H1 (cell line): ENCODE results near the gene OVCH1. TPM values are rescaled to one million over a fixed set of nuclear protein-coding genes. Genes with fewer than 3 reads are reported as not detected.

Source experiments
- CTCF ChIA-PET: fragments of 300-600 bp; sonication (Branson Sonifier 250); formaldehyde crosslinking; loops from one replicate; lab custom pipeline; 2021; ENCODE audit not compliant: partially characterized antibody; lab: Charles Lee
- POLR2A ChIA-PET: fragments of 300-600 bp; sonication (Branson Sonifier 250); formaldehyde crosslinking; loops from one replicate; lab custom pipeline; 2021; ENCODE audit warnings: inconsistent platforms; ENCODE audit not compliant: partially characterized antibody; lab: Charles Lee
- DNase-seq, 2 experiments: peaks; one replicate each; pipeline versions ENCODE4 v3.0.0 to v3.0.0-alpha.2; 2010 to 2022; ENCODE audit warnings: low spot score in 2 of 2, low read depth in 1 of 2, mixed read lengths in 1 of 2
- FAIRE-seq: peaks from 2 replicates; lab custom pipeline; 2011; peaks lifted over from hg19 to GRCh38; lab: Jason Lieb, UNC
- H2AFZ ChIP-seq: 2 replicates; pipeline ENCODE4 v1.8.1; 2012; ENCODE audit warnings: low read length, inconsistent platforms
- H2AK5ac ChIP-seq: 2 replicates; pipeline ENCODE4 v1.6.1; 2013; ENCODE audit warnings: low read depth, low read length
- H2BK120ac ChIP-seq: replicated peaks from 2 replicates; pipeline ENCODE3; 2013; ENCODE audit warnings: low read depth, low read length, inconsistent platforms
- H2BK12ac ChIP-seq: 2 replicates; pipeline ENCODE4 v1.6.1; 2013; ENCODE audit warnings: low read depth, low read length
- H2BK15ac ChIP-seq: 2 replicates; pipeline ENCODE4 v1.6.1; 2013; ENCODE audit warnings: low read length
- H2BK20ac ChIP-seq: 2 replicates; pipeline ENCODE4 v1.6.1; 2013; ENCODE audit warnings: low read length
- H2BK5ac ChIP-seq: 2 replicates; pipeline ENCODE4 v1.6.1; 2013; ENCODE audit warnings: low read depth, low read length
- H3K14ac ChIP-seq: 2 replicates; pipeline ENCODE4 v1.6.1; 2013; ENCODE audit warnings: inconsistent platforms; ENCODE audit not compliant: insufficient read length
- H3K18ac ChIP-seq: 2 replicates; pipeline ENCODE4 v1.6.1; 2013; ENCODE audit warnings: low read length; ENCODE audit errors: extremely low read depth
- H3K23ac ChIP-seq: 2 replicates; pipeline ENCODE4 v1.6.1; 2013; ENCODE audit warnings: inconsistent platforms; ENCODE audit not compliant: insufficient read length
- H3K23me2 ChIP-seq: 2 replicates; pipeline ENCODE4 v1.6.1; 2013; ENCODE audit warnings: low read depth, low read length
- H3K27ac ChIP-seq: 2 replicates; pipeline ENCODE4 v1.6.1; 2011; ENCODE audit warnings: low read depth, low read length, inconsistent platforms
- H3K27me3 ChIP-seq, 4 experiments: replicated peaks in 1 of 4; 1 replicate in 1 of 4; 2 replicates in 3 of 4; pipeline versions ENCODE4 v1.6.1 to v1.8.1; 2011 to 2013; ENCODE audit warnings: low read length in 3 of 4, mild to moderate bottlenecking in 3 of 4, inconsistent platforms in 2 of 4, mixed read lengths in 2 of 4, moderate library complexity in 1 of 4; ENCODE audit not compliant: control insufficient read depth in 3 of 4, insufficient read depth in 3 of 4; ENCODE audit errors: extremely low read depth in 1 of 4
- H3K36me3 ChIP-seq, 4 experiments: 2 replicates each; pipeline versions ENCODE4 v1.6.1 to v1.8.1; 2011 to 2013; ENCODE audit warnings: mild to moderate bottlenecking in 4 of 4, low read length in 3 of 4, moderate library complexity in 2 of 4, control low read depth in 1 of 4, inconsistent platforms in 1 of 4; ENCODE audit not compliant: insufficient read depth in 4 of 4, control insufficient read depth in 2 of 4
- H3K4ac ChIP-seq: replicated peaks from 2 replicates; pipeline ENCODE3; 2013; ENCODE audit warnings: low read length, low read depth, mixed read lengths, inconsistent platforms; ENCODE audit not compliant: insufficient read length
- H3K4me1 ChIP-seq, 4 experiments: replicated peaks in 1 of 4; 1 replicate in 1 of 4; 2 replicates in 3 of 4; pipeline versions ENCODE4 v1.6.1 to v1.8.1; 2011 to 2013; ENCODE audit warnings: low read length in 3 of 4, inconsistent platforms in 2 of 4, mixed read lengths in 1 of 4; ENCODE audit not compliant: insufficient read depth in 4 of 4, control insufficient read depth in 3 of 4
- H3K4me2 ChIP-seq, 2 experiments: 2 replicates each; pipeline versions ENCODE4 v1.6.1 to v1.8.1; 2011 to 2013; ENCODE audit warnings: low read depth in 2 of 2, low read length in 2 of 2, control low read depth in 1 of 2, inconsistent platforms in 1 of 2, mild to moderate bottlenecking in 1 of 2; ENCODE audit not compliant: insufficient read depth in 1 of 2
- H3K4me3 ChIP-seq, 4 experiments: fragments of 200-600, 300-600 bp in 1 of 4; sonication (generic), shearing (Covaris generic), sonication (Bioruptor Twin) in 1 of 4; 2 replicates each; pipeline versions ENCODE4 v1.5.1 to v1.8.1; 2011 to 2016; ENCODE audit warnings: low read length in 4 of 4, low read depth in 3 of 4, control low read depth in 2 of 4, inconsistent platforms in 2 of 4, mild to moderate bottlenecking in 2 of 4, mixed read lengths in 1 of 4, moderate library complexity in 1 of 4; ENCODE audit not compliant: insufficient read depth in 2 of 4; ENCODE audit errors: extremely low read depth in 1 of 4
- H3K56ac ChIP-seq: replicated peaks from 2 replicates; pipeline ENCODE3; 2013; ENCODE audit warnings: low read depth, mild to moderate bottlenecking, mixed read lengths, low read length, inconsistent platforms; ENCODE audit not compliant: insufficient read length
- H3K79me1 ChIP-seq: 2 replicates; pipeline ENCODE4 v1.6.1; 2013; ENCODE audit warnings: low read depth, low read length, control low read depth
- H3K79me2 ChIP-seq, 2 experiments: 2 replicates each; pipeline versions ENCODE4 v1.6.1 to v1.8.1; 2012 to 2013; ENCODE audit warnings: low read length in 2 of 2, mild to moderate bottlenecking in 2 of 2, inconsistent platforms in 1 of 2; ENCODE audit not compliant: insufficient read depth in 2 of 2, control insufficient read depth in 1 of 2
- H3K9ac ChIP-seq, 4 experiments: replicated peaks in 1 of 4; 1 replicate in 1 of 4; 2 replicates in 3 of 4; pipeline versions ENCODE4 v1.6.1 to v1.8.1; 2011 to 2013; ENCODE audit warnings: low read depth in 3 of 4, low read length in 3 of 4, control low read depth in 2 of 4, mild to moderate bottlenecking in 2 of 4, moderate library complexity in 2 of 4, inconsistent platforms in 1 of 4; ENCODE audit errors: extremely low read depth in 1 of 4
- H3K9me3 ChIP-seq, 2 experiments: 2 replicates each; pipeline versions ENCODE4 v1.6.1 to v1.8.1; 2012 to 2013; ENCODE audit warnings: mild to moderate bottlenecking in 2 of 2, moderate library complexity in 2 of 2, control low read depth in 1 of 2, inconsistent platforms in 1 of 2, low read depth in 1 of 2, low read length in 1 of 2, mixed read lengths in 1 of 2; ENCODE audit not compliant: insufficient read depth in 2 of 2
- H4K20me1 ChIP-seq, 2 experiments: replicated peaks in 1 of 2; 2 replicates each; pipeline versions ENCODE3 to v1.8.1; 2011 to 2013; ENCODE audit warnings: inconsistent platforms in 2 of 2, low read length in 2 of 2, mild to moderate bottlenecking in 1 of 2; ENCODE audit not compliant: insufficient read depth in 2 of 2, control insufficient read depth in 1 of 2
- H4K5ac ChIP-seq: 2 replicates; pipeline ENCODE4 v1.6.1; 2013; ENCODE audit warnings: low read length, low read depth, mixed read lengths, inconsistent platforms; ENCODE audit not compliant: insufficient read length
- H4K8ac ChIP-seq: 2 replicates; pipeline ENCODE4 v1.8.0; 2013; ENCODE audit warnings: mild to moderate bottlenecking, moderate library complexity, low read length, inconsistent platforms; ENCODE audit not compliant: insufficient read depth; ENCODE audit errors: extremely low read depth
- H4K91ac ChIP-seq: replicated peaks from 2 replicates; pipeline ENCODE3; 2013; ENCODE audit warnings: low read length, mixed read lengths, inconsistent platforms; ENCODE audit not compliant: insufficient read length
- EGR1 ChIP-seq: IDR thresholded peaks from 2 replicates; pipeline ENCODE4 v1.6.1; 2011; ENCODE audit warnings: low read depth, low read length, borderline replicate concordance
- TCF12 ChIP-seq: IDR thresholded peaks from 2 replicates; pipeline ENCODE4 v1.6.1; 2011; ENCODE audit warnings: low read depth, mild to moderate bottlenecking, low read length
- WGBS, 2 experiments: shearing (Covaris generic) in 1 of 2; methylation state at CpG; one replicate each; pipeline versions ENCODE4 v1.1.6 to v1.1.7; 2013 to 2015; ENCODE audit warnings: low lambda C conversion rate in 2 of 2, mixed read lengths in 2 of 2, inconsistent platforms in 1 of 2, low coverage in 1 of 2, missing lambda C conversion rate in 1 of 2; ENCODE audit not compliant: insufficient replicate concordance in 2 of 2, insufficient coverage in 1 of 2, insufficient read length in 1 of 2; ENCODE audit errors: extremely low coverage in 1 of 2, missing lambda C conversion rate in 1 of 2; 5-methylcytosine and 5-hydroxymethylcytosine counted together
- polyA plus RNA-seq, 7 experiments: library from polyadenylated mRNA; depleted of rRNA in 3 of 7; stranded (reverse) in 5 of 7; unstranded in 2 of 7; fragments of >200 nt in 5 of 7; fragments of 200-250 nt in 2 of 7; gene quantifications; 1 replicate in 5 of 7; 2 replicates in 1 of 7; 4 replicates in 1 of 7; pipeline versions ENCODE4 v1.2.1 to v1.2.3, GENCODE V29; 2011 to 2013; ENCODE audit warnings: missing spikeins in 2 of 7, mixed read lengths in 2 of 7
- total RNA-seq: library from RNA; stranded (reverse); fragmentation: NEBNext Ultra II Directional; extraction: Animal tissue kit (Norgen Biotek cat#: 25700); gene quantifications from 2 replicates; pipeline ENCODE4 v1.2.1, GENCODE V29; 2021

OVCH1 gene
- total and polyA plus RNA-seq, 2 of the 8 experiments (the other 6 are each of a cell fraction or from before 2014, with no cell fraction given), result 0.07 TPM; not detected in 1

- Histone ChIP-seq H3K56ac (no peak overlapping the region), H2AK5ac (no peak overlapping the region)
- WGBS, 2 experiments, result 97% methylated on average over 4 of the region's 4 CpGs; no CpG with 5 or more reads in 1 of the 2 experiments
These were observed 58.0 kb downstream of the OVCH1 start for GRCh38 chr12:29439506-29439905.

More at GRCh38 chr12:29439506-29439905, 58.0 kb downstream of the OVCH1 start:
- Histone ChIP-seq H2BK12ac (no peak overlapping the region), H3K18ac (no peak overlapping the region), H2BK120ac (no peak overlapping the region), H2BK5ac (no peak overlapping the region), H3K79me2 (no peaks in the 10 kb centered on the region), H3K9me3 (peaks cover 0 to 4% of the 10 kb centered on the region in 2 experiments; a peak in 1 of 4 replicates), H3K9ac (no peak overlapping the region), H2BK15ac (no peak overlapping the region), H3K14ac (no peak overlapping the region), H3K4me3 (no peak overlapping the region), H3K4me1 (no peaks in the 10 kb centered on the region), H4K91ac (no peak overlapping the region), H4K20me1 (no peaks in the 10 kb centered on the region), H3K27me3 (no peaks in the 10 kb centered on the region), H3K23me2 (no peaks in the 10 kb centered on the region), H3K79me1 (no peaks in the 10 kb centered on the region), H3K27ac (no peak overlapping the region), H3K36me3 (no peaks in the 10 kb centered on the region), H3K4me2 (no peak overlapping the region), H4K5ac (no peak overlapping the region)
- POLR2A ChIA-PET, result no interaction called here
- DNase-seq (no peak), FAIRE-seq (no peak)
- TF ChIP-seq TCF12, result no peak
- TF ChIP-seq EGR1, result no peak
- TF ChIP-seq, all 59 proteins: peak for 0
- Histone ChIP-seq H2AFZ (no peak overlapping the region), H3K23ac (no peak overlapping the region), H3K4ac (no peak overlapping the region), H4K8ac (no peak overlapping the region), H2BK20ac (no peak overlapping the region)
- CTCF ChIA-PET, result interaction anchor here (2.6 kb wide), 1 partner anchor 12 kb away, joined by 8 read pairs; no protein-coding TSS in a partner anchor
